Brain microvascular endothelial cell (primary cell): Measurements from ENCODE around the gene MIOS.

Experiments
- DNase-seq: peaks from one replicate; pipeline ENCODE4 v3.0.0-alpha.2; 2020
- H3K27ac ChIP-seq: fragments of 250-450 bp; sonication (Bioruptor Pico); 2 replicates; pipeline ENCODE4 v1.5.1; 2020; ENCODE audit warnings: mild to moderate bottlenecking, moderate library complexity
- H3K27me3 ChIP-seq: fragments of 250-450 bp; sonication (Bioruptor Pico); replicated peaks from 2 replicates; pipeline ENCODE4 v1.5.1; 2020; ENCODE audit warnings: mild to moderate bottlenecking
- H3K36me3 ChIP-seq: fragments of 250-450 bp; sonication (Bioruptor Pico); replicated peaks from 2 replicates; pipeline ENCODE4 v1.5.1; 2020; ENCODE audit warnings: mild to moderate bottlenecking
- H3K4me3 ChIP-seq: 2 replicates; pipeline ENCODE4 v1.5.1; 2011; ENCODE audit warnings: low read depth, mild to moderate bottlenecking, control low read depth, low read length, moderate library complexity
- in situ Hi-C: cut with HindIII; loops from 2 replicates; pipeline ENCODE4 v1.10.0; 2017; ENCODE audit warnings: low sequenced_read_pairs, low pct_ligation_motif_present
- TF ChIP-seq, protein P1 (sequence below): IDR thresholded peaks from 2 replicates; pipeline ENCODE4 v1.5.1; 2011; ENCODE audit warnings: low read depth, mild to moderate bottlenecking, moderate library complexity, low read length, control low read depth, inconsistent platforms; ENCODE audit errors: missing control alignments

Gene MIOS

DNA sequence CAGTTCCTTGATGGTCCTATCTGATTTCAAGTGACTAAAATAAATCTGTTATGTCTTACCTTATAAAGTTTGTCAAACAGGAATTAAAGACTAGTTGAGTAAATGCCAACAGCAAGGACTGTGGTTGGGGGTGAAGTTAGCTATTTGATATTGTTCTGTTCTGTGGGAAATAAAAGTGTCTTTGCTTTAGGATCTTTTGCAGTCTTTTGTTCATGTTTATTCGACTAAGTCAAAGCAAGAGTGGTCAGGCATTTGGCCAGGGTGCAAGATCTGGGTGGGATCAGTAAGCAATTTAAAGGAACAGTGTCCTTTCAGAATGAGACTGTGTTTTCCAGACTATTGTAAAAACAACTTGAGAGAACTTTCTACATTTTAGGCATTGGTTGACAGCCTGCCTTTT lies 31.0 kb upstream of the MIOS start, which contains the start of gene COL28A1:
COL28A1 (minus strand) TSS at position 183 of the 400 bp plus-strand sequence. CDS start 2,998 bp downstream, outside the sequence.
- DNase-seq, result no peak
- in situ Hi-C loops, result loop anchor here (25.0 kb wide), 1 partner anchor 98 kb away; no protein-coding TSS in a partner anchor
- TF ChIP-seq, protein P1, sequence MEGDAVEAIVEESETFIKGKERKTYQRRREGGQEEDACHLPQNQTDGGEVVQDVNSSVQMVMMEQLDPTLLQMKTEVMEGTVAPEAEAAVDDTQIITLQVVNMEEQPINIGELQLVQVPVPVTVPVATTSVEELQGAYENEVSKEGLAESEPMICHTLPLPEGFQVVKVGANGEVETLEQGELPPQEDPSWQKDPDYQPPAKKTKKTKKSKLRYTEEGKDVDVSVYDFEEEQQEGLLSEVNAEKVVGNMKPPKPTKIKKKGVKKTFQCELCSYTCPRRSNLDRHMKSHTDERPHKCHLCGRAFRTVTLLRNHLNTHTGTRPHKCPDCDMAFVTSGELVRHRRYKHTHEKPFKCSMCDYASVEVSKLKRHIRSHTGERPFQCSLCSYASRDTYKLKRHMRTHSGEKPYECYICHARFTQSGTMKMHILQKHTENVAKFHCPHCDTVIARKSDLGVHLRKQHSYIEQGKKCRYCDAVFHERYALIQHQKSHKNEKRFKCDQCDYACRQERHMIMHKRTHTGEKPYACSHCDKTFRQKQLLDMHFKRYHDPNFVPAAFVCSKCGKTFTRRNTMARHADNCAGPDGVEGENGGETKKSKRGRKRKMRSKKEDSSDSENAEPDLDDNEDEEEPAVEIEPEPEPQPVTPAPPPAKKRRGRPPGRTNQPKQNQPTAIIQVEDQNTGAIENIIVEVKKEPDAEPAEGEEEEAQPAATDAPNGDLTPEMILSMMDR, result no peak
- Histone ChIP-seq H3K27me3 (no peaks in the 10 kb centered on the region), H3K4me3 (no peak within 1 kb of the TSS), H3K36me3 (no peaks in the 10 kb centered on the region), H3K27ac (no peak within 1 kb of the TSS)

DNA sequence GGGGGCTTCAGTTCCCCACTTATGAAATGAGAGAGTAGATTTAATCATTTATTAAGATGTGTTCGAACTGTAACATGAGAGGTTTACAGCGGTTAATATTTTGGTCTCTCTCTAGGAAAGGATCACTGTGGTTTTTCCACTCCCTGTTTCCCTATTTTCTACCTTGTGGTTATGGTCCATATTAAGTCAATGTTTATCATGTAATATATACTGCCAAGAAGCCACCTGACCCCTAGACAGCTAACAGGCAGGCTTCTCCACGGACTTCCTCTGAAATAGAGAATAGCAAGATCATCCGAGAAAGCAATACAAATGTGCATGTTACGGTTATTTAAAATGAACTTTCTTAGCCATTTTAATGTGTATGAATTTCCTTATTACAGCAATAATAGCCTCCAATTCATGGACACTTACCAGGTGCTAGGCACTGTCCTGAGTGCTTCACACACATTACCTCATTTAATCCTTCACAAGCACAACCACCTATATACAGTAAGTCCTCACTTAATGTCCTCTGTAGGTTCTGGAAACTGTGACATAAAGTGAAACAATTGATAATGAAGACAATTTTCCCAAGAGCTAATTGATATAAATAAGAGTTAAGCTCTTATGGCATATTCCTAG lies 30.2 kb upstream of the MIOS start:
- Histone ChIP-seq H3K4me3 (no peak overlapping the region), H3K27ac (no peak overlapping the region), H3K36me3 (no peaks in the 10 kb centered on the region), H3K27me3 (no peaks in the 10 kb centered on the region)
- DNase-seq, result no peak
- TF ChIP-seq, protein P1, result no peak
- in situ Hi-C loops, result loop anchor here (25.0 kb wide), 1 partner anchor 99 kb away; no protein-coding TSS in a partner anchor

DNA sequence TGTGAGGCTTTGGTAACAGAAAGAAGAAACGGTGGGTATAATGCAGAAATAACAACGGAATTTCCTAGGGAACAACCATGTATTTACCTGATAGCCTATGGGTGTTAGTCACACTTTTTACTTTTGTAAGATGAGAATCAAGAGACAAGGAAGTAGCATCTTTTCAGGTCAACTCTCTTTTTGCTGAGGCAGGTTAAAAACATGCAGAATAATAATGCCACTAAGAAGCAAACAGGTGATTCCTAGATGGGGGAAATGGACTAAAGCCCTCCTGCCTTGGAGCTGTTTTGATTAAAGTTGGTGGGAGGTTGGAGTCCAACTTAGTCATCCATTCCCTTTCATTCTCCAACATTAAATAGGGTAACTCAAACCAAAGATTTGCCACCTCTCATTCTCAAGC lies 29.0 kb upstream of the MIOS start:
- H3K4me3 ChIP-seq, result no peak overlapping the region
- no peaks in the 10 kb centered on the region for H3K27me3 ChIP-seq
- TF ChIP-seq, protein P1, result no peak
- DNase-seq, result no peak
- in situ Hi-C loops, result loop anchor here (25.0 kb wide), 1 partner anchor 100 kb away; no protein-coding TSS in a partner anchor
- no peak overlapping the region for H3K27ac ChIP-seq
- H3K36me3 ChIP-seq, result no peaks in the 10 kb centered on the region

DNA sequence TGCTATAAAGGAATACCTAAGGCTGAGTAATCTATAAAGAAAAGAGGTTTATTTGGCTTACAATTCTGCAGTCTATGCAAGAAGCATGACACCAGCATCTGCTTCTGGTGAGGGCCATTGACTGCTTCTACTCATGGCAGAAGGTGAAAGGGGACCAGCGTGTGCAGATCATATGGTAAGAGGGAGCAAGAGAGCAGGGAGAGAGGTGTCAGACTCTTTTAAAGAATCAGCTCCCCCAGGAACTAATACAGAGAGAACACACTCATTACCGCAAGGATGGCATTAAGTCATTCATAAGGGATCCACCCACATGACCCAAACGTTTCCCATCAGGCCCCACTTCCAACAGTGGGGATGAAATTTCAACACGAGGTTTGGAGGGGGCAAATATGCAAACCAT lies 27.5 kb upstream of the MIOS start:
- no peaks in the 10 kb centered on the region for H3K27me3 ChIP-seq
- no peak overlapping the region for H3K27ac ChIP-seq
- in situ Hi-C loops, result loop anchor here (25.0 kb wide), 1 partner anchor 102 kb away; no protein-coding TSS in a partner anchor
- TF ChIP-seq, protein P1, result no peak
- DNase-seq, result no peak
- H3K4me3 ChIP-seq, result no peak overlapping the region
- no peaks in the 10 kb centered on the region for H3K36me3 ChIP-seq

DNA sequence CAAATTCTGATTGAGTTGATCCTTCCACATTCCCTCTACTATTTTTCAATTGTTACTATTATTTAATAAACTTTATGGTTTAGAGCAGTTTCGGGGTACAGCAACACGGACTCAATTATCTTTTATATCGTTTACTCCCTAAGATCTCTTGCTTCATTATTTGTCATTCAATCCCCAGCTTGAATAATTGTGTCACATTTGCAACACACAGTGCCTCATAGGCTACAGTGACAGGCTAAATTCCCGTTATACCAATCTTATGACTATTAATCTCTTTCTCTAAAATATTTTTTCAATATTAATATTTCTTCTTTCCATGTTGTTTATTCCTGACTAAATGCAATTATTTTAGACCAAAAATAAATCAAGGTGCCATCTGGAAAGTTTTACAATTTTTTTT lies 27.0 kb upstream of the MIOS start:
- in situ Hi-C loops, result loop anchor here (25.0 kb wide), 1 partner anchor 102 kb away; no protein-coding TSS in a partner anchor
- Histone ChIP-seq H3K4me3 (no peak overlapping the region), H3K27me3 (no peaks in the 10 kb centered on the region), H3K36me3 (no peaks in the 10 kb centered on the region), H3K27ac (no peak overlapping the region)
- DNase-seq, result no peak
- TF ChIP-seq, protein P1, result no peak

DNA sequence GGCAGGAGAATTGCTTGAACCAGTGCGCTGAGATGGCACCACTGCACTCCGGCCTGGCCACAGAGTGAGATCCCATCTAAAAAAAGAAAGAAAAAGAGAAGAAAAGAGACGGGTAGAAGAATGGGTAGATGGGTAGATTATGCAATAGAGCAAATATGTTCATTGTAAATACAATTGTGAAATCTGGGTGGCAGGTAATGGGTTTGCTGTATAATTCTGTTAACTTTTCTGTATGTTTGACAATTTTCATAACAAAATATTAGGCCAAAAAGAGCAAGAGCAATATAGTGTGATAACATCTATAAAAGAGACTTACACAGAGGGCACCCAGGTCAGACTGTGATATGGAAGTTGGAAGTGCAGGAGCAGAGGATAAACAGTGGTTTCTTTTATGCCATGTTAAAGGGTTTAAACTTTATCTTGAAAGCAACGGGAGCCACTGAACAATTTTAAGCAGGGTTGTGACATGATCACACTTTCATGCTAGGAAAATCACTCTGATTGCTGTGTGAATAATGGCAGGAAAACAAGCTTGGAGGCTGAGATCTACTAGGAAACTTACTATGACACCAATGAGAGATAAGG lies 24.3 kb upstream of the MIOS start:
- Histone ChIP-seq H3K4me3 (no peak overlapping the region), H3K27me3 (no peaks in the 10 kb centered on the region), H3K27ac (no peak overlapping the region), H3K36me3 (no peaks in the 10 kb centered on the region)
- no peak for DNase-seq
- in situ Hi-C loops, result loop anchor here (25.0 kb wide), 1 partner anchor 105 kb away; no protein-coding TSS in a partner anchor
- TF ChIP-seq, protein P1, result no peak
